Kidney epithelial cell (primary cell): Measurements from ENCODE around the gene LYSMD1. TPM values are rescaled to one million over a fixed set of nuclear protein-coding genes. Genes with fewer than 3 reads are reported as not detected.
A peak's percentile ranks its signal among the peaks of the same experiment; 100 is the strongest.

Experiments
- DNase-seq: peaks from one replicate; pipeline ENCODE4 v3.0.0-alpha.2; 2010; ENCODE audit warnings: low read depth
- H3K27me3 ChIP-seq: 2 replicates; pipeline ENCODE4 v1.6.0; 2011; ENCODE audit warnings: low read length; ENCODE audit not compliant: control insufficient read depth, insufficient read depth
- H3K36me3 ChIP-seq: 2 replicates; pipeline ENCODE4 v1.5.1; 2011; ENCODE audit warnings: low read length; ENCODE audit not compliant: control insufficient read depth, insufficient read depth
- H3K4me3 ChIP-seq: 2 replicates; pipeline ENCODE4 v1.5.1; 2011; ENCODE audit warnings: low read depth, mild to moderate bottlenecking, control low read depth, low read length
- total RNA-seq: library from RNA; depleted of rRNA; stranded (reverse); fragments of >200 nt; gene quantifications from 2 replicates; pipeline ENCODE4 v1.2.3, GENCODE V29; 2015
- TF ChIP-seq, protein P1 (sequence below): IDR thresholded peaks from 2 replicates; pipeline ENCODE4 v1.5.1; 2011; ENCODE audit warnings: mild to moderate bottlenecking, moderate library complexity, low read length, control low read depth, inconsistent platforms; ENCODE audit not compliant: insufficient read depth, poor library complexity, severe bottlenecking

LYSMD1 gene
- total RNA-seq, 1 donor from 2014 or later: 8.1 TPM

DNA sequence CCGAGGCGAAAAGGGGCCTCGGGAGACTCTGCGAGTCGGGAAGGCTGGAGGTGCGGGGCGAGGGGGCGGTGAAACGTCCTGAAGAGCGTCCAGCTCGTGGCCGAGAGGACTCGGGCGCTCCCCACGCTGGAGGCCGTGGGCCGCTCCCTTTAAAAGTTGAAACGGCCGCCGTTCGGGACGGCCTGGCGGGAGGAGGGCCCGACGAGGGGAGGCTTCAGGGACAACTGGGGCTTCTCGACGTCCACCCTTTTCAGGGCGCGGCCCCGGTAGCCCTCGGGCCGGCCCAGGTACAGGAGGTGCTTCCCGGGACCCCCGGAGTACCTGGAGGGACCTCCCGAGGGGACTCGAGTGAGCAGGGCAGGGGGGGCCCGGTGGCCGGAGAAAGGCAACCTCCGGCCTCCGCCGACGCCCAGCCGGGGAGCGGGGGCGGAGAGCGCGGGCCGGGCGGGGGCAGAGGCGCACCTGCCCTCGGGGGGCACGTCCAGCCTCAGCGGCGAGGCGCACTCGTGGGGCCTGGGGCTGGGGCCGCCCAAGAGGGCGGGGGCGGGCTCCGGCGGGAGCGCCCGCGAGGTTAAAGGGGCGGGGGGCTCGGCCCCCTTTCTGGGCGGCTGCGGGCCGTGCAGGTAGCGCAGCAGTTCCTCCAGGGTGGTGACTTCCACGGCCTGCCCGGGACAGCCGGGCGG is 33.2 kb downstream of the LYSMD1 start:
- TF ChIP-seq, protein P1, sequence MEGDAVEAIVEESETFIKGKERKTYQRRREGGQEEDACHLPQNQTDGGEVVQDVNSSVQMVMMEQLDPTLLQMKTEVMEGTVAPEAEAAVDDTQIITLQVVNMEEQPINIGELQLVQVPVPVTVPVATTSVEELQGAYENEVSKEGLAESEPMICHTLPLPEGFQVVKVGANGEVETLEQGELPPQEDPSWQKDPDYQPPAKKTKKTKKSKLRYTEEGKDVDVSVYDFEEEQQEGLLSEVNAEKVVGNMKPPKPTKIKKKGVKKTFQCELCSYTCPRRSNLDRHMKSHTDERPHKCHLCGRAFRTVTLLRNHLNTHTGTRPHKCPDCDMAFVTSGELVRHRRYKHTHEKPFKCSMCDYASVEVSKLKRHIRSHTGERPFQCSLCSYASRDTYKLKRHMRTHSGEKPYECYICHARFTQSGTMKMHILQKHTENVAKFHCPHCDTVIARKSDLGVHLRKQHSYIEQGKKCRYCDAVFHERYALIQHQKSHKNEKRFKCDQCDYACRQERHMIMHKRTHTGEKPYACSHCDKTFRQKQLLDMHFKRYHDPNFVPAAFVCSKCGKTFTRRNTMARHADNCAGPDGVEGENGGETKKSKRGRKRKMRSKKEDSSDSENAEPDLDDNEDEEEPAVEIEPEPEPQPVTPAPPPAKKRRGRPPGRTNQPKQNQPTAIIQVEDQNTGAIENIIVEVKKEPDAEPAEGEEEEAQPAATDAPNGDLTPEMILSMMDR: no peak
- Histone ChIP-seq H3K27me3 (peaks cover 14% of the 10 kb centered on the region), H3K36me3 (no peaks in the 10 kb centered on the region), H3K4me3 (no peak overlapping the region)
- no peak for DNase-seq

DNA sequence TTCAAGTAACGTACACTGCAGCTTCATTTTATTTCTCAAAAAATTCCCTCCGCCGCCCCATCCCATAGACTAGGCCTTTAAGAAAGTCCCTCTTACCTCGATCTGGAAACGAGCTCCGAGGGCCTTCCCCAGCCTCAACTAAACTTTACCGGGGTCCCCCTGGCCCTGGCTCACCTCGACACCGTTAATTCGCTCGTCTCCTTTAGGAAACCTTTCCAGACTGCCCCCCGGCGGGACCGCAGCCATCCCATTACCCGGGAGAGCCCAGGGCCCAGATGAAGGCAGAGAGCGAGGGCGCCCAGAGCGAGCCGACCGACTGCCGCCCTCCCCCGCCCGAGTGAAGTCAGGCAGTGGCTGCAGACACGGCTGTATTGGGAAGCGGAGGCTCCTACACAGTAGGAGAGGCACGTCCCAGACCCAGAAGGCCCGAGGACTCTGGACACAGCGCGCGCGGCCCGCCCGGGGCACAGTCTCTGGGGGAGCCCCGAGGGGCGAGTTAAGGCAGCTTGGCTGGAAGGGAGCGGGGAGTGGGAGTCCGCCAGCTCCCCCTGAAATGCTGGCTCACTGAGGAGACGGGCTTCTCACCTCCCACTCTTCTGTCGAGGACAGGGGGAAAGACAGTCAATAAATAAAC is 33.9 kb downstream of the LYSMD1 start:
- no peak for DNase-seq
- TF ChIP-seq, protein P1: no peak
- peaks cover 14% of the 10 kb centered on the region for H3K27me3 ChIP-seq
- no peaks in the 10 kb centered on the region for H3K36me3 ChIP-seq
- H3K4me3 ChIP-seq: peak overlapping the region; percentile 5

DNA sequence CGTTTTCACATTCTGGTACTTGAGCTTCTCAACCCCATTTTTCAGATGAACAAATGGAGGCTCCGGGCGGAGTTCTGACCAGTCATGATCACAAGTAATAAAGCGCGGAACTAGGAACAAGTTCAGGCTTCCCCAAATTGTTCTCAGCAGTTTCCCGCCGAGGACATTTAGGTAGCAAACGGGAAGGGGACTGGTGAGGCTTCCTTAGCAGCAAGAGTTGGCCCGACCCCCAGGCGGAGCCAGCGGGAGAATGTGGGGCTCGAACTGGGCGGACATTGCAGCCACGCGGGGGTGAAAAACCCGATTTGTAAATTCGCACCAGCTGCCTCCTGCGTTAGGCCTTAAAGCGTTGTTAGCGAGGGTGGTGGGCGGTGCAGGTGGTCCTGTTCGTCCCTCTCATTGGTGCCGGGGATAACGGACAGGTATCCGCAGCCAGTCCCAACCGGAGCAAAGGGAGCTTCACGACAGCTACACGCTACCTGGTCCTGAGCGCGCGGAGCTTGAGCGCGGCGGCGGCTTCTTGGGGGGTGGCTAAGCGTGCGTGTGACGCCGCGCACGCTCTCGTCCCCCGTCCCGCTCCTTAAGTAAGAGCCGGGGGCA is 34.6 kb downstream of the LYSMD1 start:
- Histone ChIP-seq H3K4me3 (peak overlapping the region; percentile 5), H3K27me3 (peaks cover 14% of the 10 kb centered on the region), H3K36me3 (no peaks in the 10 kb centered on the region)
- peak; percentile 63 for DNase-seq
- TF ChIP-seq, protein P1: no peak

DNA sequence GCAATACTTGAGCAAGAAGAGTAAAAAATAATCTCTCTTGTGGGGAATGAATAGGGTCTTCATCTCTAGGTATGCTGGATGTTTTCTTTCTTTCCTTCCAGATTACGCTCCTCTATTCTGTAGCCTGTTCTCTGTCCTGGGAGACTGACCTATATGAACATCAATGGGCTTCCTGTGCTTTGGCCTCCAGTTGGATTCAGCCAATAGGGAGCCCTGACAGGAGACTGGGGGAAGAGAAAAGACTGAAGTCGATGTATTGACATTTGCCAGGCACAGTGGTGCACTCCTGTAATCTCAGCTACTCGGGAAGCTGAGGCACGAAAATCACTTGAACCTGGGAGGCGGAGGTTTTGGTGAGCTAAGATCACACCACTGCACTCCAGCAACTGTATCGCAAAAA is 36.9 kb downstream of the LYSMD1 start:
- Histone ChIP-seq H3K27me3 (peaks cover 14% of the 10 kb centered on the region), H3K4me3 (no peak overlapping the region), H3K36me3 (no peaks in the 10 kb centered on the region)
- DNase-seq: no peak
- TF ChIP-seq, protein P1: no peak

DNA sequence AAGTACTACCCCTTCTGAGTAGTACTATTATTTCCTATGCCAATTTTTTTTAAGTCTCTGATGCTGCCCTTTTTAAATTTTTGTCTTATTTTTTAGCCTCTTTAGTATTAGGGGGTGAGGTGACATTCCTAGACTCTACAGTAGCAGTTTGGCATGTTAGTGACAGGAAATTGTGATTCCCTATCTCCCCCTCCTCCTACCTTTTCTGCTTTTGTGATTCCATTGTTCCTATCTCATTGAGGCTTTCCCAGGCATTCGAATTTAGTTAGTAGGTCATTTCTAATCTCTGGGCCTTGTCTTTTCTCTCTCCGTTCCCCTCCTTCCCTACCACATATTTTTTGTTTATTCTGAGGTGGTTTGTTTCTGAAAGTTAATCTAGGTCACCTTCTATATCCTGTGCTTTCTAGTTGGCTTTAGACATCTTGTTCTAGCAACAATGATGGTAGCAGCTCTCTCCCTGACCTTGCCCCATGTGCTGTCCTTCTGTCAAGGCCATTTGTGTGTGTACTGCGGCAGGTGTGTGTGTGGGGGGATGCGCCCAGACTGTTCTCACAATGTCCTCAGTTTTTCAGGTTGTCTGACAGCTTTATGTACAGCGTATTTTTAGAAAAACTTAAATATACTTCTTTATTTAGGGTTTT is 40.8 kb downstream of the LYSMD1 start:
- Histone ChIP-seq H3K36me3 (no peaks in the 10 kb centered on the region), H3K27me3 (no peaks in the 10 kb centered on the region), H3K4me3 (no peak overlapping the region)
- DNase-seq: no peak
- TF ChIP-seq, protein P1: no peak
